Cardiac fibroblast (primary cell): ENCODE measurements around the gene PCCA.
"Not testable (repeated sequence)": the region's sequence is repeated elsewhere in the genome, so short reads cannot be mapped to it uniquely, and the experiment has no call there.

Experiments used
- DNase-seq, 2 donors: peaks; one replicate each; pipeline versions ENCODE4 v3.0.0 to v3.0.0-alpha.2; 2010; ENCODE audit warnings: low read depth in 2 of 2
- H3K4me3 ChIP-seq, 2 donors: replicated peaks in 1 of 2; 1 replicate in 1 of 2; 2 replicates in 1 of 2; pipeline ENCODE4 v1.5.1; 2011; ENCODE audit warnings: low read depth in 2 of 2, low read length in 2 of 2, mild to moderate bottlenecking in 2 of 2, moderate library complexity in 1 of 2
- CTCF ChIP-seq: IDR thresholded peaks from one replicate; pipeline ENCODE4 v1.5.1; 2011; ENCODE audit warnings: low read depth, mild to moderate bottlenecking, low read length, inconsistent platforms

The PCCA gene

GRCh38 chr13:100097821-100098220 lies 8.9 kb downstream of the PCCA start:
- TF ChIP-seq CTCF = no peak
- DNase-seq = no peak
- H3K4me3 ChIP-seq = no peak overlapping the region

- TF ChIP-seq CTCF = no peak
- H3K4me3 ChIP-seq = no peak overlapping the region
- DNase-seq = no peak
Measured at GRCh38 chr13:100098445-100099116, 9.7 kb downstream of the PCCA start.

- not testable (repeated sequence) for DNase-seq
Measured at GRCh38 chr13:100099117-100099445, 10.2 kb downstream of the PCCA start.

GRCh38 chr13:100100115-100100879 lies 11.4 kb downstream of the PCCA start:
- DNase-seq = peak; percentile 67 to 81
- no peak overlapping the region for H3K4me3 ChIP-seq
- TF ChIP-seq CTCF = no peak

More at GRCh38 chr13:100099117-100099445, 10.2 kb downstream of the PCCA start:
- not testable (repeated sequence) for H3K4me3 ChIP-seq

- H3K4me3 ChIP-seq = no peak overlapping the region
- no peak for DNase-seq
- no peak for TF ChIP-seq CTCF
Measured at GRCh38 chr13:100102042-100102441, 13.1 kb downstream of the PCCA start.

- TF ChIP-seq CTCF = no peak
- DNase-seq = no peak
- no peak overlapping the region for H3K4me3 ChIP-seq
Measured at GRCh38 chr13:100106005-100106404, 17.1 kb downstream of the PCCA start.

- no peak for TF ChIP-seq CTCF
- DNase-seq = no peak
- H3K4me3 ChIP-seq = no peak overlapping the region
Measured at GRCh38 chr13:100106705-100107104, 17.8 kb downstream of the PCCA start.
